ENCODE results near the gene USO1.

GRCh38 chr4:75717408-75717807 lies 7.0 kb upstream of the USO1 start:
- TF ChIP-seq JUN (IDR thresholded peaks at IDR 0.05; ENCODE audit: low read depth, low read length) (no peak), E2F6 (IDR thresholded peaks at IDR 0.05) (no peak), ASH2L (IDR thresholded peaks at IDR 0.05; ENCODE audit: low read length) (no peak), CTCF (IDR thresholded peaks at IDR 0.05; ENCODE audit: control extremely low read depth in 1 of 3, insufficient read depth in 1 of 3, low read depth in 1 of 3, low read length in 3 of 3) (no peak), GTF2F1 (IDR thresholded peaks at IDR 0.05; ENCODE audit: borderline replicate concordance, low read depth, low read length) (no peak)
